Breast epithelium (tissue), 3 donors: ENCODE measurements around the gene LMAN2.

Source experiments
- CTCF ChIP-seq, 3 donors: fragments of 450-650 bp; IDR thresholded peaks; one replicate each; pipeline ENCODE4 v1.5.1; 2016 to 2017; ENCODE audit warnings: antibody characterized with exemption in 3 of 3, mild to moderate bottlenecking in 3 of 3, moderate library complexity in 3 of 3
- POLR2A ChIP-seq: fragments of 450-650 bp; IDR thresholded peaks from one replicate; pipeline ENCODE4 v1.6.1; 2016; ENCODE audit warnings: antibody characterized with exemption, mild to moderate bottlenecking, moderate library complexity

- TF ChIP-seq POLR2A (no peak), CTCF (IDR thresholded peaks at IDR 0.05) (no peak)
Observed at GRCh38 chr5:177328545-177329231, 22.8 kb downstream of the LMAN2 start.
